ENCODE data around the gene CERCAM. TPM values are rescaled to one million over a fixed set of nuclear protein-coding genes. Genes with fewer than 3 reads are reported as not detected.

The CERCAM gene
- total RNA-seq, 1 donor from 2014 or later: 14.0 TPM

DNA sequence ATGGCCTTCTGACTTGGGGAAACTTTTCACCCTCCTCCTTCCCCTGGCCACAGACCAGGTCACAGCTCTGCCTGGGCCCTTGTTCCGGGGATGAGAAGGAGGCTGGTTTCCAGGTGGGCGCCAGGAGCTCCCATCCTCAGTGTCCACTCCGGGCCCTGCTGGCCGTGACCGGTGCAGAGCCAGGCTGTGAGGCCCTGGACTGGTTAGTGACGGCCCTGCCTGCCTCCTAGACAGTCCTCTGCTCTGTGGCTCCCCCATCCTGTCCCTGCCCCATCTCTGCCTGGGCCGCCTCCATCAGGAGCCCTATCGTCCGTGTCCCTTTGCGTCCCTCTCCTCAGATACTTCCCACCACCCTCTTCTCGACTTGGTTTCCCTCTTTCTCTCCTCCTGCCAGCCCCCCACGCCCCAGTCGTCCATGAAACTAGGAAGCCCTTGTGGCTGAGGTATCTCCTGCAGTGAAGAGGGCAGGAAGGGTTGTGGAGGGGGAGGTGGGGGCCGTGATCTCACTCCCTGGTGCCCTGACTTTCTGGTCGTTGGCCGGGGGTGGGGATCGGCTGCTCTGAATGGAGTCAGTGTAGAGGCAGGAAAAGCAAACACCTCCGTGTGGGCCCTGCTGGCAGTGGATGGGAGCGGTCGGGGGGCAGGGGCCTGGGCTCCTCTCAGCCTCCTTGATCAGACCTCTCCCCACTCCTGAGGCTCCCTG, 15.4 kb upstream of the CERCAM start:
- Histone ChIP-seq H3K27me3 (no peaks in the 10 kb centered on the region), H3K9me3 (no peaks in the 10 kb centered on the region), H3K4me1 (no peaks in the 10 kb centered on the region), H3K4me3 (no peak overlapping the region), H3K27ac (no peak overlapping the region), H3K36me3 (no peaks in the 10 kb centered on the region)
- DNase-seq (no peak), ATAC-seq (peak; percentile 18)
- TF ChIP-seq, protein P1, sequence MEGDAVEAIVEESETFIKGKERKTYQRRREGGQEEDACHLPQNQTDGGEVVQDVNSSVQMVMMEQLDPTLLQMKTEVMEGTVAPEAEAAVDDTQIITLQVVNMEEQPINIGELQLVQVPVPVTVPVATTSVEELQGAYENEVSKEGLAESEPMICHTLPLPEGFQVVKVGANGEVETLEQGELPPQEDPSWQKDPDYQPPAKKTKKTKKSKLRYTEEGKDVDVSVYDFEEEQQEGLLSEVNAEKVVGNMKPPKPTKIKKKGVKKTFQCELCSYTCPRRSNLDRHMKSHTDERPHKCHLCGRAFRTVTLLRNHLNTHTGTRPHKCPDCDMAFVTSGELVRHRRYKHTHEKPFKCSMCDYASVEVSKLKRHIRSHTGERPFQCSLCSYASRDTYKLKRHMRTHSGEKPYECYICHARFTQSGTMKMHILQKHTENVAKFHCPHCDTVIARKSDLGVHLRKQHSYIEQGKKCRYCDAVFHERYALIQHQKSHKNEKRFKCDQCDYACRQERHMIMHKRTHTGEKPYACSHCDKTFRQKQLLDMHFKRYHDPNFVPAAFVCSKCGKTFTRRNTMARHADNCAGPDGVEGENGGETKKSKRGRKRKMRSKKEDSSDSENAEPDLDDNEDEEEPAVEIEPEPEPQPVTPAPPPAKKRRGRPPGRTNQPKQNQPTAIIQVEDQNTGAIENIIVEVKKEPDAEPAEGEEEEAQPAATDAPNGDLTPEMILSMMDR (IDR thresholded peaks at IDR 0.05): no peak
- intact Hi-C loops (cut with DNase I): no loop called here

DNA sequence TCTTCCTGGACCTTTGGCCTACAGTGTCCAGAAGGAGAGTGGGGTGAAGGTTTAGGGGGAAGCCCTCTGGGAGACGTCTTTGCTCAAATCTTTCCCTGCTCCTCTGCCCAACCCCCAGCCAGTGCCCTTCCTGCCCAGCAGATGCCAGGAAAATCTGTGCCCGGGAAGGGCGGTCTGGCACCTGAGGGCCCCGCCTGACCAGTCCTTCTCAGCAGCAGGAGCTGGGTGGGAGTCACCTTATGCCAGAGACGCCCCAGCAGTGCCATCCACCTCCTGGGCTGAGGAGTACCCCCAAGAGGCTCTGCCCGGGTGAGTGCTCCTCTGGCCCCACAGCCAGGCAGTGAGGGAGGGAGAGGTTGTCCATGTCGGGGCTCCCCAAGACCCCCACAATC, 14.9 kb upstream of the CERCAM start:
- intact Hi-C loops (cut with DNase I): no loop called here
- Histone ChIP-seq H3K4me1 (no peaks in the 10 kb centered on the region), H3K4me3 (no peak overlapping the region), H3K36me3 (no peaks in the 10 kb centered on the region), H3K27me3 (no peaks in the 10 kb centered on the region), H3K27ac (no peak overlapping the region), H3K9me3 (no peaks in the 10 kb centered on the region)
- ATAC-seq (no peak), DNase-seq (no peak)
- TF ChIP-seq, protein P1 (IDR thresholded peaks at IDR 0.05): no peak

GRCh38 chr9:128406848-128407391, 13.7 kb upstream of the CERCAM start:
- no peak for ATAC-seq
- H3K4me1 ChIP-seq: no peaks in the 10 kb centered on the region
- intact Hi-C loops (cut with DNase I): no loop called here
- DNase-seq: no peak
- H3K9me3 ChIP-seq: no peaks in the 10 kb centered on the region
- TF ChIP-seq, protein P1 (IDR thresholded peaks at IDR 0.05): no peak
- H3K27ac ChIP-seq: no peak overlapping the region
- no peaks in the 10 kb centered on the region for H3K27me3 ChIP-seq
- H3K36me3 ChIP-seq: no peaks in the 10 kb centered on the region
- H3K4me3 ChIP-seq: no peak overlapping the region

DNA sequence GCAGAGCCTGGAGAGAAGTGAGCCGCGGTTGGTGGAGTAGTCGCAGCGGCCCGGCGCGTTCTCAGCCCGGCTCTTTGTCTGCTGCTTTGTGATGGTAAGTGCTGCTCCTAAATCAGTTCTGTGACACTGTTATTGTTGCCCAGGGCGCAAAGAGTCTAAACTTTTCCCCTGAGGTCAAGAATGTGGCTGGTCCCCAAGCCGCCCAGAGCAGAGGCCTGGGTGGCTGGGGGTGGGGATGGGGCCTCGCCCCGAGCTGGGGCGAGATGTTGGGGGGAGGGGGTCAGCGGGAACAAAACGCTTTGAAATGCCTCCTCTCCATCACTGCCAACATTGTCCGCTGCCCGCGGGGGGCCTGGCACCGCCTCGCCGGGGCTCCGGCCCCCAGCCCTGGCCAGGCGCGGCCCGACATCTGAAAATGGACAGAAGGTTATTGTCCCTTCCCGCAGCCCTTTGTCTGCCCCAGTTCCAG, 11.7 kb upstream of the CERCAM start:
- H3K9me3 ChIP-seq: no peaks in the 10 kb centered on the region
- TF ChIP-seq, protein P1 (IDR thresholded peaks at IDR 0.05): no peak
- no peak overlapping the region for H3K4me3 ChIP-seq
- peaks cover 3% of the 10 kb centered on the region for H3K27me3 ChIP-seq
- no peak for ATAC-seq
- intact Hi-C loops (cut with DNase I): no loop called here
- H3K36me3 ChIP-seq: no peaks in the 10 kb centered on the region
- no peaks in the 10 kb centered on the region for H3K4me1 ChIP-seq
- DNase-seq: no peak
- no peak overlapping the region for H3K27ac ChIP-seq

GRCh38 chr9:128409450-128409849, 11.2 kb upstream of the CERCAM start:
- intact Hi-C loops (cut with DNase I): no loop called here
- TF ChIP-seq, protein P1 (IDR thresholded peaks at IDR 0.05): no peak
- DNase-seq (no peak), ATAC-seq (no peak)
- no peak overlapping the region for H3K4me3 ChIP-seq
- H3K27ac ChIP-seq: no peak overlapping the region
- H3K4me1 ChIP-seq: no peaks in the 10 kb centered on the region
- H3K9me3 ChIP-seq: no peaks in the 10 kb centered on the region
- H3K27me3 ChIP-seq: peaks cover 6% of the 10 kb centered on the region
- H3K36me3 ChIP-seq: no peaks in the 10 kb centered on the region

All from upper lobe of right lung (tissue), 1 donor.